Fibroblast of lung (primary cell): ENCODE measurements around the gene EPM2AIP1. TPM values are rescaled to one million over a fixed set of nuclear protein-coding genes. Genes with fewer than 3 reads are reported as not detected.
"Not testable (repeated sequence)": the region's sequence is repeated elsewhere in the genome, so short reads cannot be mapped to it uniquely, and the experiment has no call there.

Source experiments
- DNase-seq, 2 donors: peaks; one replicate each; pipeline versions ENCODE4 v3.0.0 to v3.0.0-alpha.2; 2010; ENCODE audit warnings: low read depth in 2 of 2
- H2AFZ ChIP-seq: 2 replicates; pipeline ENCODE4 v1.5.1; 2012; ENCODE audit warnings: low read length, control low read depth, inconsistent platforms
- H3K27ac ChIP-seq: 2 replicates; pipeline ENCODE4 v1.5.1; 2011; ENCODE audit warnings: low read length, control low read depth; ENCODE audit not compliant: insufficient read depth
- H3K27me3 ChIP-seq: 2 replicates; pipeline ENCODE4 v1.5.1; 2011; ENCODE audit warnings: mild to moderate bottlenecking, low read length; ENCODE audit not compliant: control insufficient read depth, insufficient read depth
- H3K36me3 ChIP-seq: 2 replicates; pipeline ENCODE4 v1.5.1; 2011; ENCODE audit warnings: low read length; ENCODE audit not compliant: control insufficient read depth, insufficient read depth
- H3K4me1 ChIP-seq: 2 replicates; pipeline ENCODE4 v1.5.1; 2011; ENCODE audit warnings: low read length; ENCODE audit not compliant: control insufficient read depth, insufficient read depth; ENCODE audit errors: extremely low read depth
- H3K4me2 ChIP-seq: 2 replicates; pipeline ENCODE4 v1.5.1; 2011; ENCODE audit warnings: low read length, control low read depth; ENCODE audit not compliant: insufficient read depth; ENCODE audit errors: extremely low read depth
- H3K4me3 ChIP-seq, 4 experiments: fragments of 200-600 bp in 1 of 4; sonication (generic) in 1 of 4; replicated peaks in 1 of 4; 2 replicates each; pipeline ENCODE4 v1.5.1; 2011 to 2016; ENCODE audit warnings: low read length in 4 of 4, low read depth in 3 of 4, mild to moderate bottlenecking in 3 of 4, control low read depth in 2 of 4, inconsistent platforms in 1 of 4, mixed read lengths in 1 of 4; ENCODE audit not compliant: insufficient read depth in 1 of 4; ENCODE audit errors: control extremely low read depth in 1 of 4
- H3K79me2 ChIP-seq: 2 replicates; pipeline ENCODE4 v1.5.1; 2012; ENCODE audit warnings: mild to moderate bottlenecking, low read length, inconsistent platforms; ENCODE audit not compliant: control insufficient read depth, insufficient read depth
- H3K9ac ChIP-seq: 2 replicates; pipeline ENCODE4 v1.5.1; 2011; ENCODE audit warnings: mild to moderate bottlenecking, low read length, control low read depth; ENCODE audit not compliant: insufficient read depth
- H3K9me3 ChIP-seq: 2 replicates; pipeline ENCODE4 v1.5.1; 2012; ENCODE audit warnings: low read depth, low read length; ENCODE audit not compliant: control insufficient read depth, insufficient read depth
- H4K20me1 ChIP-seq: 2 replicates; pipeline ENCODE4 v1.5.1; 2011; ENCODE audit warnings: low read length; ENCODE audit not compliant: control insufficient read depth, insufficient read depth; ENCODE audit errors: extremely low read depth
- EZH2 ChIP-seq: IDR thresholded peaks from 2 replicates; pipeline ENCODE4 v1.5.1; 2012; ENCODE audit warnings: low read length, control low read depth, mild to moderate bottlenecking; ENCODE audit errors: missing control alignments
- polyA plus RNA-seq, 2 donors: library from polyadenylated mRNA; depleted of rRNA in 1 of 2; stranded (reverse) in 1 of 2; unstranded in 1 of 2; fragments of >200 nt; gene quantifications; 2 replicates each; pipeline ENCODE4 v1.2.1, GENCODE V29; 2011 to 2012; ENCODE audit warnings: missing spikeins in 1 of 2
- total RNA-seq: library from RNA; depleted of rRNA; stranded (reverse); fragments of >200 nt; gene quantifications from 2 replicates; pipeline ENCODE4 v1.2.1, GENCODE V29; 2014
- TF ChIP-seq, protein P1 (sequence below), 2 donors: IDR thresholded peaks in 1 of 2; conservative IDR thresholded peaks in 1 of 2; 1 replicate in 1 of 2; 2 replicates in 1 of 2; pipeline ENCODE4 v1.5.1; 2011 to 2012; ENCODE audit warnings: low read length in 2 of 2, control low read depth in 1 of 2, inconsistent platforms in 1 of 2, low read depth in 1 of 2, mild to moderate bottlenecking in 1 of 2

The EPM2AIP1 gene
- total and polyA plus RNA-seq, 2 donors (not counting 1 experiment from before 2014, with no cell fraction given): 12.9 to 18.7 TPM

- no peaks in the 10 kb centered on the region for H3K4me1 ChIP-seq
- no peaks in the 10 kb centered on the region for H3K27me3 ChIP-seq
- TF ChIP-seq, protein P1, sequence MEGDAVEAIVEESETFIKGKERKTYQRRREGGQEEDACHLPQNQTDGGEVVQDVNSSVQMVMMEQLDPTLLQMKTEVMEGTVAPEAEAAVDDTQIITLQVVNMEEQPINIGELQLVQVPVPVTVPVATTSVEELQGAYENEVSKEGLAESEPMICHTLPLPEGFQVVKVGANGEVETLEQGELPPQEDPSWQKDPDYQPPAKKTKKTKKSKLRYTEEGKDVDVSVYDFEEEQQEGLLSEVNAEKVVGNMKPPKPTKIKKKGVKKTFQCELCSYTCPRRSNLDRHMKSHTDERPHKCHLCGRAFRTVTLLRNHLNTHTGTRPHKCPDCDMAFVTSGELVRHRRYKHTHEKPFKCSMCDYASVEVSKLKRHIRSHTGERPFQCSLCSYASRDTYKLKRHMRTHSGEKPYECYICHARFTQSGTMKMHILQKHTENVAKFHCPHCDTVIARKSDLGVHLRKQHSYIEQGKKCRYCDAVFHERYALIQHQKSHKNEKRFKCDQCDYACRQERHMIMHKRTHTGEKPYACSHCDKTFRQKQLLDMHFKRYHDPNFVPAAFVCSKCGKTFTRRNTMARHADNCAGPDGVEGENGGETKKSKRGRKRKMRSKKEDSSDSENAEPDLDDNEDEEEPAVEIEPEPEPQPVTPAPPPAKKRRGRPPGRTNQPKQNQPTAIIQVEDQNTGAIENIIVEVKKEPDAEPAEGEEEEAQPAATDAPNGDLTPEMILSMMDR (conservative IDR thresholded peaks at IDR 0.05 in 1 of 2, IDR thresholded peaks at IDR 0.05 in 1 of 2; ENCODE audit: low read depth in 1 of 2, low read length in 2 of 2): no peak
- TF ChIP-seq EZH2: no peak
- H2AFZ ChIP-seq: no peak overlapping the region
- no peak overlapping the region for H3K9ac ChIP-seq
- H3K4me2 ChIP-seq: no peak overlapping the region
- H3K4me3 ChIP-seq: no peak overlapping the region
- H3K79me2 ChIP-seq: no peaks in the 10 kb centered on the region
- no peaks in the 10 kb centered on the region for H3K9me3 ChIP-seq
- no peaks in the 10 kb centered on the region for H4K20me1 ChIP-seq
- no peak overlapping the region for H3K27ac ChIP-seq
- no peak for DNase-seq
- H3K36me3 ChIP-seq: no peaks in the 10 kb centered on the region
Measured at GRCh38 chr3:36964331-36964730, 28.6 kb downstream of the EPM2AIP1 start.

GRCh38 chr3:36963008-36963407 is 29.9 kb downstream of the EPM2AIP1 start:
- DNase-seq, H3K9me3 ChIP-seq, H3K4me2 ChIP-seq, H3K9ac ChIP-seq, H3K27ac ChIP-seq, H3K36me3 ChIP-seq, H3K4me1 ChIP-seq, H2AFZ ChIP-seq, H3K4me3 ChIP-seq, H4K20me1 ChIP-seq, H3K27me3 ChIP-seq, H3K79me2 ChIP-seq: not testable (repeated sequence)

DNA sequence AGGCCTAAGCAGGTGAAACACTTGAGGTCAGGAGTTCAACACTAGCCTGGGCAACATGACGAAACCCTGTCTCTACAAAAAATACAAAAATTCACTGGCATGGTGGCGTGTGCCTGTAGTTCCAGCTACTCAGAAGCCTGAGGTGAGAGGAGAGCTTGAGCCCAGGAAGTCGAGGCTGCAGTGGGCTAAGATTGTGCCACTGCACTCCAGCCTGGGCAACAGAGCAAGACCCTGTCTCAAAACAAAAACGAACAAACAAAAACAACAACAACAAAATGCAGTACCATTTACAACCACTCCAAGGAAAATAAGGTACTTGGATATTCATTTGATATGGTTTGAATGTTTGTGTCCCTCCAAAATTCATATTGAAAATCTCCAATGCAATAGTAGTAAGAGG is 32.4 kb downstream of the EPM2AIP1 start:
- no peak overlapping the region for H3K4me2 ChIP-seq
- H4K20me1 ChIP-seq: no peaks in the 10 kb centered on the region
- peaks cover 7% of the 10 kb centered on the region for H3K4me1 ChIP-seq
- no peak overlapping the region for H3K4me3 ChIP-seq
- no peaks in the 10 kb centered on the region for H3K36me3 ChIP-seq
- no peaks in the 10 kb centered on the region for H3K79me2 ChIP-seq
- no peak overlapping the region for H2AFZ ChIP-seq
- H3K27me3 ChIP-seq: no peaks in the 10 kb centered on the region
- no peak for DNase-seq
- TF ChIP-seq, protein P1 (conservative IDR thresholded peaks at IDR 0.05 in 1 of 2, IDR thresholded peaks at IDR 0.05 in 1 of 2; ENCODE audit: low read depth in 1 of 2, low read length in 2 of 2): no peak
- no peak for TF ChIP-seq EZH2
- H3K9me3 ChIP-seq: no peaks in the 10 kb centered on the region
- no peak overlapping the region for H3K9ac ChIP-seq
- H3K27ac ChIP-seq: no peak overlapping the region
